ENCODE measurements around the gene ACAD10. TPM values are rescaled to one million over a fixed set of nuclear protein-coding genes. Genes with fewer than 3 reads are reported as not detected.

Gene ACAD10
- total and polyA plus RNA-seq, 7 donors = 5.8 to 31.0 (median 12.8) TPM

- no peaks in the 10 kb centered on the region for H3K27me3 ChIP-seq
- no peaks in the 10 kb centered on the region for H3K9me3 ChIP-seq
- DNase-seq = no peak
- intact Hi-C loops (cut with DNase I) = loop anchor here (1.0 kb wide), 1 partner anchor 10 kb away; no protein-coding TSS in a partner anchor
- peak overlapping the region; percentile 88 to 94 (median 90) for H3K27ac ChIP-seq
- 22 to 66% methylated on average over 3 of the region's 3 CpGs for WGBS, 2 donors
- H3K4me1 ChIP-seq = peaks cover 0 to 68% (median 63%) of the 10 kb centered on the region in 4 donors
- H3K36me3 ChIP-seq = peaks cover 7 to 37% (median 12%) of the 10 kb centered on the region in 4 donors
- H3K4me3 ChIP-seq = no peak overlapping the region
- TF ChIP-seq EP300 (IDR thresholded peaks at IDR 0.05) = no peak
- TF ChIP-seq POLR2AphosphoS5 (IDR thresholded peaks at IDR 0.05) = no peak
- no peak for TF ChIP-seq POLR2A (IDR thresholded peaks at IDR 0.05)
- no peak for TF ChIP-seq CTCF (IDR thresholded peaks at IDR 0.05)
Measured at GRCh38 chr12:111776836-111777344, 91.0 kb downstream of the ACAD10 start.

- Histone ChIP-seq H3K4me1 (peaks cover 0 to 62% (median 57%) of the 10 kb centered on the region in 4 donors), H3K4me3 (no peak overlapping the region), H3K27ac (peak overlapping the region; percentile 88 to 94 (median 90)), H3K36me3 (peaks cover 11 to 43% (median 15%) of the 10 kb centered on the region in 4 donors), H3K9me3 (no peaks in the 10 kb centered on the region), H3K27me3 (no peaks in the 10 kb centered on the region)
- TF ChIP-seq EP300 (IDR thresholded peaks at IDR 0.05) = no peak
- TF ChIP-seq POLR2A (IDR thresholded peaks at IDR 0.05) = peak in 1 of 2 donors; percentile 23
- TF ChIP-seq CTCF (IDR thresholded peaks at IDR 0.05) = no peak
- TF ChIP-seq POLR2AphosphoS5 (IDR thresholded peaks at IDR 0.05) = no peak
- intact Hi-C loops (cut with DNase I) = no loop called here
- 18 to 64% methylated on average over 16 of the region's 16 CpGs for WGBS, 2 donors
- peak; percentile 69 for DNase-seq
Measured at GRCh38 chr12:111777345-111778045, 91.6 kb downstream of the ACAD10 start.

GRCh38 chr12:111780166-111780565 is 94.3 kb downstream of the ACAD10 start:
- H3K27ac ChIP-seq = peak overlapping the region in 1 of 4 donors; percentile 10
- H3K9me3 ChIP-seq = no peaks in the 10 kb centered on the region
- intact Hi-C loops (cut with DNase I) = no loop called here
- peaks cover 0 to 38% (median 31%) of the 10 kb centered on the region in 4 donors for H3K4me1 ChIP-seq
- no peak overlapping the region for H3K4me3 ChIP-seq
- no peak for DNase-seq
- no peak for TF ChIP-seq EP300 (IDR thresholded peaks at IDR 0.05)
- no peak for TF ChIP-seq CTCF (IDR thresholded peaks at IDR 0.05)
- no peak for TF ChIP-seq POLR2AphosphoS5 (IDR thresholded peaks at IDR 0.05)
- TF ChIP-seq POLR2A (IDR thresholded peaks at IDR 0.05) = no peak
- whole genome bisulfite sequencing, 2 donors = 64 to 85% methylated on average over 10 of the region's 10 CpGs
- peaks cover 27 to 70% (median 40%) of the 10 kb centered on the region in 4 donors for H3K36me3 ChIP-seq
- no peaks in the 10 kb centered on the region for H3K27me3 ChIP-seq

GRCh38 chr12:111780615-111781014 is 94.8 kb downstream of the ACAD10 start:
- intact Hi-C loops (cut with DNase I) = no loop called here
- no peak overlapping the region for H3K4me3 ChIP-seq
- peak overlapping the region in 1 of 4 donors; percentile 10 for H3K27ac ChIP-seq
- H3K4me1 ChIP-seq = peaks cover 0 to 33% (median 27%) of the 10 kb centered on the region in 4 donors
- 55 to 79% methylated on average over 5 of the region's 5 CpGs for WGBS, 2 donors
- no peak for DNase-seq
- no peaks in the 10 kb centered on the region for H3K9me3 ChIP-seq
- TF ChIP-seq EP300 (IDR thresholded peaks at IDR 0.05) (no peak), CTCF (IDR thresholded peaks at IDR 0.05) (no peak), POLR2AphosphoS5 (IDR thresholded peaks at IDR 0.05) (no peak), POLR2A (IDR thresholded peaks at IDR 0.05) (no peak)
- peaks cover 29 to 74% (median 44%) of the 10 kb centered on the region in 4 donors for H3K36me3 ChIP-seq
- H3K27me3 ChIP-seq = no peaks in the 10 kb centered on the region
